WTC11 (cell line): ENCODE results near the gene DDRGK1. TPM values are rescaled to one million over a fixed set of nuclear protein-coding genes. Genes with fewer than 3 reads are reported as not detected.
A peak's percentile ranks its signal among the peaks of the same experiment; 100 is the strongest.

Experiments used
- ATAC-seq: fragments of 200-7000 bp; cut with Tn5 transposase; 2 replicates; pipeline ENCODE4 v1.10.0; 2021; ENCODE audit warnings: mild to moderate bottlenecking, moderate library complexity
- CTCF ChIA-PET: fragments of 300-600 bp; sonication (Branson Sonifier 250); formaldehyde crosslinking; loops from one replicate; lab custom pipeline; 2021; ENCODE audit warnings: antibody characterized with exemption; lab: Charles Lee
- POLR2A ChIA-PET: fragments of 350-600 bp; sonication (Branson Sonifier 250); formaldehyde crosslinking; loops from one replicate; lab custom pipeline; 2021; ENCODE audit warnings: antibody characterized with exemption; lab: Charles Lee
- DNase-seq: peaks from one replicate; pipeline ENCODE4 v3.0.0; 2021; ENCODE audit warnings: low spot score
- H3K27ac Mint-ChIP-seq: 2 replicates; pipeline ENCODE4 v1.8.0; 2021; ENCODE audit warnings: mixed read lengths
- H3K27me3 Mint-ChIP-seq: 2 replicates; pipeline ENCODE4 v1.8.0; 2021; ENCODE audit warnings: low read depth, mild to moderate bottlenecking, moderate library complexity, mixed read lengths
- H3K36me3 Mint-ChIP-seq: 2 replicates; pipeline ENCODE4 v1.8.0; 2021; ENCODE audit warnings: mixed read lengths
- H3K4me1 Mint-ChIP-seq: 2 replicates; pipeline ENCODE4 v1.8.0; 2022; ENCODE audit warnings: mixed read lengths
- H3K4me3 Mint-ChIP-seq: 2 replicates; pipeline ENCODE4 v1.8.0; 2021; ENCODE audit warnings: mild to moderate bottlenecking, moderate library complexity, mixed read lengths
- H3K9me3 Mint-ChIP-seq: 2 replicates; pipeline ENCODE4 v1.8.0; 2021; ENCODE audit warnings: mixed read lengths
- ATF1 ChIP-seq: sonication (generic); formaldehyde crosslinking; IDR thresholded peaks from 2 replicates; pipeline ENCODE4 v1.8.1; 2023; ENCODE audit warnings: mild to moderate bottlenecking, moderate library complexity, missing genetic modification reagents
- CREB1 ChIP-seq: sonication (generic); formaldehyde crosslinking; IDR thresholded peaks from 2 replicates; pipeline ENCODE4 v1.8.0; 2023; ENCODE audit warnings: mild to moderate bottlenecking, missing genetic modification reagents
- CREM ChIP-seq: sonication (generic); formaldehyde crosslinking; IDR thresholded peaks from 2 replicates; pipeline ENCODE4 v1.8.1; 2022; ENCODE audit warnings: mild to moderate bottlenecking, missing genetic modification reagents, moderate library complexity
- GABPB1 ChIP-seq: sonication (generic); formaldehyde crosslinking; IDR thresholded peaks from 2 replicates; pipeline ENCODE4 v1.8.1; 2023; ENCODE audit warnings: mild to moderate bottlenecking, missing genetic modification reagents
- IRF2 ChIP-seq: sonication (generic); formaldehyde crosslinking; IDR thresholded peaks from 2 replicates; pipeline ENCODE4 v1.8.0; 2022; ENCODE audit warnings: low read depth, missing genetic modification reagents, borderline replicate concordance
- MXD4 ChIP-seq: fragments of 250-450 bp; sonication (Bioruptor Pico); IDR thresholded peaks from 2 replicates; pipeline ENCODE4 v1.8.0; 2021; ENCODE audit warnings: mild to moderate bottlenecking, moderate library complexity, borderline replicate concordance
- PRRX2 ChIP-seq: fragments of 250-450 bp; sonication (Bioruptor Pico); IDR thresholded peaks from 2 replicates; pipeline ENCODE4 v1.8.0; 2021; ENCODE audit warnings: mild to moderate bottlenecking
- SMAD3 ChIP-seq: sonication (generic); formaldehyde crosslinking; IDR thresholded peaks from 2 replicates; pipeline ENCODE4 v1.8.0; 2022; ENCODE audit warnings: missing genetic modification reagents, mild to moderate bottlenecking, borderline replicate concordance
- SOX15 ChIP-seq: fragments of 250-450 bp; sonication (Bioruptor Pico); IDR thresholded peaks from 2 replicates; pipeline ENCODE4 v1.9.0; 2021; ENCODE audit warnings: mild to moderate bottlenecking
- ZNF138 ChIP-seq: sonication (generic); formaldehyde crosslinking; conservative IDR thresholded peaks from 2 replicates; pipeline ENCODE4 v1.8.1; 2022; ENCODE audit warnings: mild to moderate bottlenecking, moderate library complexity, missing genetic modification reagents
- ZNF232 ChIP-seq: sonication (generic); formaldehyde crosslinking; IDR thresholded peaks from 2 replicates; pipeline ENCODE4 v1.8.0; 2022; ENCODE audit warnings: mild to moderate bottlenecking, missing genetic modification reagents
- ZNF416 ChIP-seq: fragments of 250-450 bp; sonication (Bioruptor Pico); IDR thresholded peaks from 2 replicates; pipeline ENCODE4 v1.9.0; 2021; ENCODE audit warnings: mild to moderate bottlenecking, inconsistent platforms
- ZNF423 ChIP-seq: fragments of 250-450 bp; sonication (Bioruptor Pico); IDR thresholded peaks from 2 replicates; pipeline ENCODE4 v2.1.2; 2022; ENCODE audit warnings: mild to moderate bottlenecking, moderate library complexity
- total RNA-seq: library from RNA; stranded (reverse); gene quantifications from 3 replicates; pipeline ENCODE4 v1.2.3, GENCODE V29; 2021
- TF ChIP-seq, protein P1 (sequence below): sonication (generic); formaldehyde crosslinking; IDR thresholded peaks from 2 replicates; pipeline ENCODE4 v1.8.1; 2023; ENCODE audit warnings: mild to moderate bottlenecking, missing genetic modification reagents
- TF ChIP-seq, protein P2 (sequence below): sonication (generic); formaldehyde crosslinking; IDR thresholded peaks from 2 replicates; pipeline ENCODE4 v1.8.1; 2022; ENCODE audit warnings: low read depth, missing genetic modification reagents, borderline replicate concordance
- TF ChIP-seq, protein P3 (sequence below): sonication (generic); formaldehyde crosslinking; conservative IDR thresholded peaks from 2 replicates; pipeline ENCODE4 v1.8.1; 2022; ENCODE audit warnings: mild to moderate bottlenecking, missing genetic modification reagents
- TF ChIP-seq, protein P4 (sequence below): fragments of 250-450 bp; sonication (Bioruptor Pico); IDR thresholded peaks from 2 replicates; pipeline ENCODE4 v1.9.0; 2021; ENCODE audit warnings: mild to moderate bottlenecking
- TF ChIP-seq, protein P5 (sequence below): sonication (generic); formaldehyde crosslinking; IDR thresholded peaks from 2 replicates; pipeline ENCODE4 v1.8.1; 2022; ENCODE audit warnings: low read depth, mild to moderate bottlenecking, moderate library complexity, missing genetic modification reagents, borderline replicate concordance
- TF ChIP-seq, protein P6 (sequence below): sonication (generic); formaldehyde crosslinking; IDR thresholded peaks from 2 replicates; pipeline ENCODE4 v1.8.0; 2022; ENCODE audit warnings: missing genetic modification reagents

Gene DDRGK1
- total RNA-seq, 1 experiment from 2014 or later, result 46.4 TPM

DNA sequence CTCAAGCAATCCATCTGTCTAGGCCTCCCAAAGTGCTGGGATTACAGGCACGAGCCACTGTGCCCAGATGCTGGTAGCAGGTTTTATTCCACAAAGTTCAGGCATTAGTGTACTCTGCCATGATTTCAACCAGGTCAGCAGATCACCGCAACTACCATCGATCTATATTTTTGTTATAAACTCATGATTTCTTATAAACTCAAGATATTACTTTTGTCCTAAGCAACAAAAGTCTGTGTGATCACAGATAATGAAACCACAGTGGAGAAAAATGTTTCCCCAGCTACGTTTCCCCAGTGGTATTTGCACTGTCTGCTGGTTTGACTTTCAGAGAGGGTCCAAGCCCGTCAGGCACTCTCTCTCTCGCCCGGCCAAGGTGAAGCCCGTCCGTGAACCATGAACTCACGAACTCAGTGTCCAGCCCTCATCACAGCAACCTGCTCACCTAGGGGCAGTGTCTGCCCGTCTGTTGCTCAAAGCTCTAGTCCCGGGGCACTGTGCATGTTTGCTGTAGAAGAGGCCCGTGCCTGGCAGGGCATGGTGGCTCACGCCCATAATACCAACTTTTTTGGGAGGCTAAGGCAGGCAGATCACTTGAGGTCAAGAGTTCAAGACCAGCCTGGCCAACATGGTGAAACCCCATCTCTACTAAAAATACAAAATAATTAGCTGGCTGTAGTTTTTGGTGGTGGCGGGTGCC is 27.6 kb upstream of the DDRGK1 start:
- ATAC-seq (no peak), DNase-seq (no peak)
- Mint-ChIP-seq H3K9me3 (no peaks in the 10 kb centered on the region), H3K4me3 (no peak overlapping the region), H3K4me1 (0 out of 2 replicates have a peak, but pooled peaks cover 2% of the 10 kb centered on the region), H3K27ac (no peak overlapping the region), H3K27me3 (peaks cover 12% of the 10 kb centered on the region), H3K36me3 (peaks cover 3% of the 10 kb centered on the region)
- CTCF ChIA-PET, result no interaction called here
- TF ChIP-seq ATF1 (no peak), GABPB1 (CRISPR knock-in tag) (peak; percentile 53)
- POLR2A ChIA-PET, result no interaction called here

DNA sequence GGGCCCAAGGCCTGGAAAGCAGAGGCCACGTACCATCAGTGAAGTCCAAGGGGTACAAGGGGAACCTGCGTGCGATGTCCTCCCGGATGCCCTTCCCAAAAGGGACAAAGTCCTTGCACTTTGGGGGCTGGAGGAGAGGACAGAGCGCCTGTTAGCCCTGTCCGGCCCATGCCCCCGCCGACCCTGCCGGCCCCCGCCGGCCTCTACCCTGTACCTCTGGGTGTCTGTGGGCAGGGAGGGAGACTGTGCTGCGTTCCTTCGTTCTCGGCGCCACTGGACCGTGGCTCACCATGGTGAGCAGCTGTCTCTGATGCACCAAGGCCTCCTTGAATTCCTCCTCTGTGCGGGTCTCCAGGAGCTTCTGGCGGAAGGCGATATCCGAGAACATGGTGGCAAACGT is 26.6 kb upstream of the DDRGK1 start:
- peaks cover 4% of the 10 kb centered on the region for H3K36me3 Mint-ChIP-seq
- ATAC-seq (no peak), DNase-seq (no peak)
- CTCF ChIA-PET, result no interaction called here
- H3K9me3 Mint-ChIP-seq, result no peaks in the 10 kb centered on the region
- POLR2A ChIA-PET, result no interaction called here
- TF ChIP-seq PRRX2 (CRISPR knock-in tag) (no peak), SMAD3 (CRISPR knock-in tag) (no peak), SOX15 (no peak), CREB1 (no peak), ZNF232 (no peak), ZNF423 (CRISPR knock-in tag) (no peak), CREM (CRISPR knock-in tag) (no peak), ZNF138 (no peak)
- TF ChIP-seq, protein P1, sequence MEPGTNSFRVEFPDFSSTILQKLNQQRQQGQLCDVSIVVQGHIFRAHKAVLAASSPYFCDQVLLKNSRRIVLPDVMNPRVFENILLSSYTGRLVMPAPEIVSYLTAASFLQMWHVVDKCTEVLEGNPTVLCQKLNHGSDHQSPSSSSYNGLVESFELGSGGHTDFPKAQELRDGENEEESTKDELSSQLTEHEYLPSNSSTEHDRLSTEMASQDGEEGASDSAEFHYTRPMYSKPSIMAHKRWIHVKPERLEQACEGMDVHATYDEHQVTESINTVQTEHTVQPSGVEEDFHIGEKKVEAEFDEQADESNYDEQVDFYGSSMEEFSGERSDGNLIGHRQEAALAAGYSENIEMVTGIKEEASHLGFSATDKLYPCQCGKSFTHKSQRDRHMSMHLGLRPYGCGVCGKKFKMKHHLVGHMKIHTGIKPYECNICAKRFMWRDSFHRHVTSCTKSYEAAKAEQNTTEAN (CRISPR knock-in tag), result no peak
- TF ChIP-seq, protein P2, sequence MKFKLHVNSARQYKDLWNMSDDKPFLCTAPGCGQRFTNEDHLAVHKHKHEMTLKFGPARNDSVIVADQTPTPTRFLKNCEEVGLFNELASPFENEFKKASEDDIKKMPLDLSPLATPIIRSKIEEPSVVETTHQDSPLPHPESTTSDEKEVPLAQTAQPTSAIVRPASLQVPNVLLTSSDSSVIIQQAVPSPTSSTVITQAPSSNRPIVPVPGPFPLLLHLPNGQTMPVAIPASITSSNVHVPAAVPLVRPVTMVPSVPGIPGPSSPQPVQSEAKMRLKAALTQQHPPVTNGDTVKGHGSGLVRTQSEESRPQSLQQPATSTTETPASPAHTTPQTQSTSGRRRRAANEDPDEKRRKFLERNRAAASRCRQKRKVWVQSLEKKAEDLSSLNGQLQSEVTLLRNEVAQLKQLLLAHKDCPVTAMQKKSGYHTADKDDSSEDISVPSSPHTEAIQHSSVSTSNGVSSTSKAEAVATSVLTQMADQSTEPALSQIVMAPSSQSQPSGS, result no peak
- TF ChIP-seq, protein P3, sequence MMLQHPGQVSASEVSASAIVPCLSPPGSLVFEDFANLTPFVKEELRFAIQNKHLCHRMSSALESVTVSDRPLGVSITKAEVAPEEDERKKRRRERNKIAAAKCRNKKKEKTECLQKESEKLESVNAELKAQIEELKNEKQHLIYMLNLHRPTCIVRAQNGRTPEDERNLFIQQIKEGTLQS (CRISPR knock-in tag), result no peak
- TF ChIP-seq, protein P4, sequence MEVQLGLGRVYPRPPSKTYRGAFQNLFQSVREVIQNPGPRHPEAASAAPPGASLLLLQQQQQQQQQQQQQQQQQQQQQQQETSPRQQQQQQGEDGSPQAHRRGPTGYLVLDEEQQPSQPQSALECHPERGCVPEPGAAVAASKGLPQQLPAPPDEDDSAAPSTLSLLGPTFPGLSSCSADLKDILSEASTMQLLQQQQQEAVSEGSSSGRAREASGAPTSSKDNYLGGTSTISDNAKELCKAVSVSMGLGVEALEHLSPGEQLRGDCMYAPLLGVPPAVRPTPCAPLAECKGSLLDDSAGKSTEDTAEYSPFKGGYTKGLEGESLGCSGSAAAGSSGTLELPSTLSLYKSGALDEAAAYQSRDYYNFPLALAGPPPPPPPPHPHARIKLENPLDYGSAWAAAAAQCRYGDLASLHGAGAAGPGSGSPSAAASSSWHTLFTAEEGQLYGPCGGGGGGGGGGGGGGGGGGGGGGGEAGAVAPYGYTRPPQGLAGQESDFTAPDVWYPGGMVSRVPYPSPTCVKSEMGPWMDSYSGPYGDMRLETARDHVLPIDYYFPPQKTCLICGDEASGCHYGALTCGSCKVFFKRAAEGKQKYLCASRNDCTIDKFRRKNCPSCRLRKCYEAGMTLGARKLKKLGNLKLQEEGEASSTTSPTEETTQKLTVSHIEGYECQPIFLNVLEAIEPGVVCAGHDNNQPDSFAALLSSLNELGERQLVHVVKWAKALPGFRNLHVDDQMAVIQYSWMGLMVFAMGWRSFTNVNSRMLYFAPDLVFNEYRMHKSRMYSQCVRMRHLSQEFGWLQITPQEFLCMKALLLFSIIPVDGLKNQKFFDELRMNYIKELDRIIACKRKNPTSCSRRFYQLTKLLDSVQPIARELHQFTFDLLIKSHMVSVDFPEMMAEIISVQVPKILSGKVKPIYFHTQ (CRISPR knock-in tag), result no peak
- TF ChIP-seq, protein P5, sequence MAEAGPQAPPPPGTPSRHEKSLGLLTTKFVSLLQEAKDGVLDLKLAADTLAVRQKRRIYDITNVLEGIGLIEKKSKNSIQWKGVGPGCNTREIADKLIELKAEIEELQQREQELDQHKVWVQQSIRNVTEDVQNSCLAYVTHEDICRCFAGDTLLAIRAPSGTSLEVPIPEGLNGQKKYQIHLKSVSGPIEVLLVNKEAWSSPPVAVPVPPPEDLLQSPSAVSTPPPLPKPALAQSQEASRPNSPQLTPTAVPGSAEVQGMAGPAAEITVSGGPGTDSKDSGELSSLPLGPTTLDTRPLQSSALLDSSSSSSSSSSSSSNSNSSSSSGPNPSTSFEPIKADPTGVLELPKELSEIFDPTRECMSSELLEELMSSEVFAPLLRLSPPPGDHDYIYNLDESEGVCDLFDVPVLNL (CRISPR knock-in tag), result no peak
- no peak overlapping the region for H3K4me3 Mint-ChIP-seq
- H3K27ac Mint-ChIP-seq, result no peak overlapping the region
- H3K27me3 Mint-ChIP-seq, result peaks cover 2% of the 10 kb centered on the region
- no peaks in the 10 kb centered on the region for H3K4me1 Mint-ChIP-seq

DNA sequence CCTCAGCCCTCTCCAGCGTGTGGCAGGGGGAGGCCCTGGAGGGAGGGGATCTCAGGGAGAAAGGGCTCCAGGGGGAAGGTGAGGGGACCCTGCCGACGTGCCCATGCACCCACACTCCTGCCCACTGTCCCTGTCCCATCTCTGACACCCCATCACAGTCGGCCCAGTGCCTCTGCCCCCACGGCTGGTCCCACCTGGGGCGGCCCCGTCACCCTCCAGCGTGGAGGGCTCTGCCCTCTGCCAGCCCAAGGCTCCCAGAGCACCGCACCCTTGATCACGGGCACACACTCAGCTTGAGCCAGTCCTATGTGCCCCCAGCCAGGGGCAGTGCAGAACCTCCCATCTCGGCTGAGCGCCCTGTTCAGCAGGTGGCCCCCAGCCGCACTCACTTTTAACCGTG is 25.3 kb upstream of the DDRGK1 start:
- Mint-ChIP-seq H3K27ac (no peak overlapping the region), H3K4me1 (no peaks in the 10 kb centered on the region), H3K36me3 (peaks cover 4% of the 10 kb centered on the region), H3K4me3 (no peak overlapping the region), H3K9me3 (no peaks in the 10 kb centered on the region), H3K27me3 (no peaks in the 10 kb centered on the region)
- no peak for ATAC-seq
- ChIA-PET POLR2A (no interaction called here), CTCF (no interaction called here)
- TF ChIP-seq, protein P6, sequence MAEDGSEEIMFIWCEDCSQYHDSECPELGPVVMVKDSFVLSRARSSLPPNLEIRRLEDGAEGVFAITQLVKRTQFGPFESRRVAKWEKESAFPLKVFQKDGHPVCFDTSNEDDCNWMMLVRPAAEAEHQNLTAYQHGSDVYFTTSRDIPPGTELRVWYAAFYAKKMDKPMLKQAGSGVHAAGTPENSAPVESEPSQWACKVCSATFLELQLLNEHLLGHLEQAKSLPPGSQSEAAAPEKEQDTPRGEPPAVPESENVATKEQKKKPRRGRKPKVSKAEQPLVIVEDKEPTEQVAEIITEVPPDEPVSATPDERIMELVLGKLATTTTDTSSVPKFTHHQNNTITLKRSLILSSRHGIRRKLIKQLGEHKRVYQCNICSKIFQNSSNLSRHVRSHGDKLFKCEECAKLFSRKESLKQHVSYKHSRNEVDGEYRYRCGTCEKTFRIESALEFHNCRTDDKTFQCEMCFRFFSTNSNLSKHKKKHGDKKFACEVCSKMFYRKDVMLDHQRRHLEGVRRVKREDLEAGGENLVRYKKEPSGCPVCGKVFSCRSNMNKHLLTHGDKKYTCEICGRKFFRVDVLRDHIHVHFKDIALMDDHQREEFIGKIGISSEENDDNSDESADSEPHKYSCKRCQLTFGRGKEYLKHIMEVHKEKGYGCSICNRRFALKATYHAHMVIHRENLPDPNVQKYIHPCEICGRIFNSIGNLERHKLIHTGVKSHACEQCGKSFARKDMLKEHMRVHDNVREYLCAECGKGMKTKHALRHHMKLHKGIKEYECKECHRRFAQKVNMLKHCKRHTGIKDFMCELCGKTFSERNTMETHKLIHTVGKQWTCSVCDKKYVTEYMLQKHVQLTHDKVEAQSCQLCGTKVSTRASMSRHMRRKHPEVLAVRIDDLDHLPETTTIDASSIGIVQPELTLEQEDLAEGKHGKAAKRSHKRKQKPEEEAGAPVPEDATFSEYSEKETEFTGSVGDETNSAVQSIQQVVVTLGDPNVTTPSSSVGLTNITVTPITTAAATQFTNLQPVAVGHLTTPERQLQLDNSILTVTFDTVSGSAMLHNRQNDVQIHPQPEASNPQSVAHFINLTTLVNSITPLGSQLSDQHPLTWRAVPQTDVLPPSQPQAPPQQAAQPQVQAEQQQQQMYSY (CRISPR knock-in tag), result no peak
- TF ChIP-seq IRF2 (no peak), MXD4 (CRISPR knock-in tag) (no peak), ZNF416 (CRISPR knock-in tag) (no peak)
- TF ChIP-seq, protein P4 (CRISPR knock-in tag), result no peak
- DNase-seq, result no peak
